ENCODE results near the gene POU6F2. TPM values are rescaled to one million over a fixed set of nuclear protein-coding genes. Genes with fewer than 3 reads are reported as not detected.

The POU6F2 gene
- total and polyA plus RNA-seq, 2 experiments from 2014 or later = not detected

- no peaks in the 10 kb centered on the region for H3K79me2 ChIP-seq (ENCODE audit: insufficient read depth)
- H3K27me3 ChIP-seq (replicated peaks; ENCODE audit: insufficient read depth) = no peaks in the 10 kb centered on the region; the same call in none of the 2 replicates
- no peaks in the 10 kb centered on the region for H3K36me3 ChIP-seq (ENCODE audit: low read depth)
- DNase-seq = no peak
- no peak overlapping the region for H2AFZ ChIP-seq
- H3F3A ChIP-seq (ENCODE audit: insufficient read depth) = no peaks in the 10 kb centered on the region
- no peaks in the 10 kb centered on the region for H3K4me1 ChIP-seq (ENCODE audit: insufficient read depth)
- H3K4me2 ChIP-seq (ENCODE audit: unreplicated experiment) = no peak overlapping the region
- H3K9me2 ChIP-seq (ENCODE audit: insufficient read depth) = no peaks in the 10 kb centered on the region
- H3K9ac ChIP-seq = no peak overlapping the region
- H4K20me1 ChIP-seq (ENCODE audit: insufficient read depth) = no peaks in the 10 kb centered on the region
- H3K27ac ChIP-seq = no peak overlapping the region
- no peak overlapping the region for H3K4me3 ChIP-seq
- WGBS, 2 experiments (ENCODE audit: low coverage in 1 of 2, low lambda C conversion rate in 2 of 2, missing lambda C conversion rate in 2 of 2) = 56 to 69% methylated on average over 1 of the region's 1 CpG
- in situ Hi-C loops (cut with MboI) = no loop called here
- TF ChIP-seq EZH2 (IDR thresholded peaks at IDR 0.05; ENCODE audit: insufficient read depth, poor library complexity, severe bottlenecking) (no peak), EZH2phosphoT487 (IDR thresholded peaks at IDR 0.05; ENCODE audit: insufficient read depth, low read depth) (no peak)
- no peaks in the 10 kb centered on the region for H3K9me3 ChIP-seq (ENCODE audit: low read depth)
Measured at GRCh38 chr7:38950309-38950708, 27.4 kb upstream of the POU6F2 start.

GRCh38 chr7:38951213-38951612 is 26.5 kb upstream of the POU6F2 start:
- Histone ChIP-seq H3K27me3 (replicated peaks; ENCODE audit: insufficient read depth) (no peaks in the 10 kb centered on the region; the same call in none of the 2 replicates), H3K9me3 (ENCODE audit: low read depth) (no peaks in the 10 kb centered on the region), H3F3A (ENCODE audit: insufficient read depth) (no peaks in the 10 kb centered on the region), H3K4me3 (no peak overlapping the region), H3K4me2 (ENCODE audit: unreplicated experiment) (no peak overlapping the region), H3K4me1 (ENCODE audit: insufficient read depth) (no peaks in the 10 kb centered on the region), H3K79me2 (ENCODE audit: insufficient read depth) (no peaks in the 10 kb centered on the region), H2AFZ (no peak overlapping the region), H3K9me2 (ENCODE audit: insufficient read depth) (no peaks in the 10 kb centered on the region), H3K9ac (no peak overlapping the region), H4K20me1 (ENCODE audit: insufficient read depth) (no peaks in the 10 kb centered on the region), H3K27ac (no peak overlapping the region), H3K36me3 (ENCODE audit: low read depth) (no peaks in the 10 kb centered on the region)
- no peak for DNase-seq
- in situ Hi-C loops (cut with MboI) = no loop called here
- TF ChIP-seq EZH2phosphoT487 (IDR thresholded peaks at IDR 0.05; ENCODE audit: insufficient read depth, low read depth) (no peak), EZH2 (IDR thresholded peaks at IDR 0.05; ENCODE audit: insufficient read depth, poor library complexity, severe bottlenecking) (no peak)
- 60 to 65% methylated on average over 6 of the region's 6 CpGs for WGBS, 2 experiments (ENCODE audit: low coverage in 1 of 2, low lambda C conversion rate in 2 of 2, missing lambda C conversion rate in 2 of 2)

GRCh38 chr7:38953227-38953626 is 24.5 kb upstream of the POU6F2 start:
- no peak overlapping the region for H2AFZ ChIP-seq
- no peak overlapping the region for H3K4me2 ChIP-seq (ENCODE audit: unreplicated experiment)
- no peaks in the 10 kb centered on the region for H3K4me1 ChIP-seq (ENCODE audit: insufficient read depth)
- DNase-seq = no peak
- H3K27ac ChIP-seq = no peak overlapping the region
- in situ Hi-C loops (cut with MboI) = no loop called here
- no peaks in the 10 kb centered on the region for H3K79me2 ChIP-seq (ENCODE audit: insufficient read depth)
- H3K27me3 ChIP-seq (replicated peaks; ENCODE audit: insufficient read depth) = no peaks in the 10 kb centered on the region; the same call in none of the 2 replicates
- 85 to 88% methylated on average over 1 of the region's 1 CpG for WGBS, 2 experiments (ENCODE audit: low coverage in 1 of 2, low lambda C conversion rate in 2 of 2, missing lambda C conversion rate in 2 of 2)
- no peak overlapping the region for H3K4me3 ChIP-seq
- no peaks in the 10 kb centered on the region for H3K9me2 ChIP-seq (ENCODE audit: insufficient read depth)
- H3K36me3 ChIP-seq (ENCODE audit: low read depth) = no peaks in the 10 kb centered on the region
- no peak overlapping the region for H3K9ac ChIP-seq
- TF ChIP-seq EZH2 (IDR thresholded peaks at IDR 0.05; ENCODE audit: insufficient read depth, poor library complexity, severe bottlenecking) = no peak
- no peak for TF ChIP-seq EZH2phosphoT487 (IDR thresholded peaks at IDR 0.05; ENCODE audit: insufficient read depth, low read depth)
- no peaks in the 10 kb centered on the region for H3F3A ChIP-seq (ENCODE audit: insufficient read depth)
- no peaks in the 10 kb centered on the region for H4K20me1 ChIP-seq (ENCODE audit: insufficient read depth)
- H3K9me3 ChIP-seq (ENCODE audit: low read depth) = no peaks in the 10 kb centered on the region

GRCh38 chr7:38953971-38954370 is 23.7 kb upstream of the POU6F2 start:
- H3K4me2 ChIP-seq (ENCODE audit: unreplicated experiment) = no peak overlapping the region
- no peak overlapping the region for H3K27ac ChIP-seq
- in situ Hi-C loops (cut with MboI) = no loop called here
- 43% methylated on average over 4 of the region's 4 CpGs for WGBS, 2 experiments (ENCODE audit: low coverage in 1 of 2, low lambda C conversion rate in 2 of 2, missing lambda C conversion rate in 2 of 2)
- no peaks in the 10 kb centered on the region for H3K9me2 ChIP-seq (ENCODE audit: insufficient read depth)
- no peaks in the 10 kb centered on the region for H3F3A ChIP-seq (ENCODE audit: insufficient read depth)
- H4K20me1 ChIP-seq (ENCODE audit: insufficient read depth) = no peaks in the 10 kb centered on the region
- H3K27me3 ChIP-seq (replicated peaks; ENCODE audit: insufficient read depth) = no peaks in the 10 kb centered on the region; the same call in none of the 2 replicates
- no peak for TF ChIP-seq EZH2 (IDR thresholded peaks at IDR 0.05; ENCODE audit: insufficient read depth, poor library complexity, severe bottlenecking)
- no peak for TF ChIP-seq EZH2phosphoT487 (IDR thresholded peaks at IDR 0.05; ENCODE audit: insufficient read depth, low read depth)
- no peaks in the 10 kb centered on the region for H3K4me1 ChIP-seq (ENCODE audit: insufficient read depth)
- no peaks in the 10 kb centered on the region for H3K36me3 ChIP-seq (ENCODE audit: low read depth)
- no peaks in the 10 kb centered on the region for H3K79me2 ChIP-seq (ENCODE audit: insufficient read depth)
- H3K4me3 ChIP-seq = no peak overlapping the region
- no peak overlapping the region for H2AFZ ChIP-seq
- no peak for DNase-seq
- no peaks in the 10 kb centered on the region for H3K9me3 ChIP-seq (ENCODE audit: low read depth)
- H3K9ac ChIP-seq = no peak overlapping the region

DNA sequence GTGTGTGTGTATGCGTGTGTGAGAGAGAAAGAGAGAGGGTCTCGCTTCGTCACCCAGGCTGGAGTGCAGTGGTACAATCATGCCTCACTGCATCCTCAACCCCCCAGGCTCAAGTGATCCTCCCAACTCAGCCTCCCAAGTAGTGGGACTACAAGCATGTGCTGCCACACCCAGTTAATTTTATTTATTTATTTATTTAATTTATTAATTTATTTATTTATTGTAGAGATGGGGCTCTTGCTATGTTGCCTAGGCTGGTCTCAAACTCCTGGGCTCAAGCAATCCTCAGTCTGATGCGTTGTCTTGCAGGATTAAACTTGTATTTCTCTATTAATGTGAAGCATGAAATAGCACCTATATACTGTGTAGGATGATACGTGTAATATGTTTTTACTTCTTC is 21.8 kb upstream of the POU6F2 start:
- Histone ChIP-seq H3K27ac (no peak overlapping the region), H3K4me2 (ENCODE audit: unreplicated experiment) (no peak overlapping the region), H3K27me3 (replicated peaks; ENCODE audit: insufficient read depth) (no peaks in the 10 kb centered on the region; the same call in none of the 2 replicates), H3K4me3 (no peak overlapping the region), H3F3A (ENCODE audit: insufficient read depth) (no peaks in the 10 kb centered on the region), H4K20me1 (ENCODE audit: insufficient read depth) (no peaks in the 10 kb centered on the region), H3K9ac (no peak overlapping the region), H3K36me3 (ENCODE audit: low read depth) (no peaks in the 10 kb centered on the region), H3K4me1 (ENCODE audit: insufficient read depth) (no peaks in the 10 kb centered on the region), H3K79me2 (ENCODE audit: insufficient read depth) (no peaks in the 10 kb centered on the region), H3K9me2 (ENCODE audit: insufficient read depth) (no peaks in the 10 kb centered on the region), H2AFZ (no peak overlapping the region), H3K9me3 (ENCODE audit: low read depth) (no peaks in the 10 kb centered on the region)
- DNase-seq = no peak
- TF ChIP-seq EZH2 (IDR thresholded peaks at IDR 0.05; ENCODE audit: insufficient read depth, poor library complexity, severe bottlenecking) = no peak
- TF ChIP-seq EZH2phosphoT487 (IDR thresholded peaks at IDR 0.05; ENCODE audit: insufficient read depth, low read depth) = no peak
- in situ Hi-C loops (cut with MboI) = no loop called here
- 57 to 61% methylated on average over 5 of the region's 5 CpGs for WGBS, 2 experiments (ENCODE audit: low coverage in 1 of 2, low lambda C conversion rate in 2 of 2, missing lambda C conversion rate in 2 of 2)
